GM23338 (cell line): ENCODE results near the gene CDKN2AIPNL. TPM values are rescaled to one million over a fixed set of nuclear protein-coding genes. Genes with fewer than 3 reads are reported as not detected.

ENCODE experiments used
- ATAC-seq: fragments of 200-7000 bp; cut with Tn5 transposase; 3 replicates; pipeline ENCODE4 v1.9.1; 2020
- DNase-seq: peaks from one replicate; pipeline ENCODE4 v3.0.0-alpha.2; 2015; ENCODE audit warnings: low spot score
- H2AFZ ChIP-seq: fragments of 200-600 bp; sonication (generic); 2 replicates; pipeline ENCODE4 v1.8.0; 2016; ENCODE audit warnings: antibody characterized with exemption, mild to moderate bottlenecking, moderate library complexity
- H3F3A ChIP-seq: fragments of 200-600 bp; sonication (generic); replicated peaks from 2 replicates; pipeline ENCODE4 v1.8.0; 2017; ENCODE audit warnings: antibody characterized with exemption, mixed run types, low read depth
- H3K27ac ChIP-seq: fragments of 200-600 bp; sonication (generic); 2 replicates; pipeline ENCODE4 v1.6.1; 2016; ENCODE audit warnings: low read depth
- H3K27me3 ChIP-seq: fragments of 200-600 bp; sonication (generic); 2 replicates; pipeline ENCODE4 v1.8.0; 2016; ENCODE audit warnings: mild to moderate bottlenecking, mixed run types, moderate library complexity; ENCODE audit not compliant: insufficient read depth
- H3K36me3 ChIP-seq: fragments of 200-600 bp; sonication (generic); 2 replicates; pipeline ENCODE4 v1.8.0; 2016; ENCODE audit warnings: mild to moderate bottlenecking; ENCODE audit not compliant: insufficient read depth
- H3K4me1 ChIP-seq: fragments of 200-600 bp; sonication (generic); 2 replicates; pipeline ENCODE4 v1.8.0; 2016; ENCODE audit warnings: mild to moderate bottlenecking, moderate library complexity; ENCODE audit not compliant: insufficient read depth
- H3K4me2 ChIP-seq: fragments of 200-600 bp; sonication (generic); 2 replicates; pipeline ENCODE4 v1.7.1; 2017; ENCODE audit warnings: mixed run types
- H3K4me3 ChIP-seq: fragments of 200-600 bp; sonication (generic); 2 replicates; pipeline ENCODE4 v1.6.1; 2016; ENCODE audit warnings: mixed run types
- H3K79me2 ChIP-seq: fragments of 200-600 bp; sonication (generic); replicated peaks from 2 replicates; pipeline ENCODE4 v1.8.0; 2017; ENCODE audit warnings: mild to moderate bottlenecking; ENCODE audit not compliant: insufficient read depth
- H3K9me2 ChIP-seq: fragments of 200-600 bp; sonication (generic); 2 replicates; pipeline ENCODE4 v1.8.0; 2017; ENCODE audit not compliant: insufficient read depth
- H4K20me1 ChIP-seq: fragments of 200-600 bp; sonication (generic); replicated peaks from 2 replicates; pipeline ENCODE4 v1.8.0; 2017; ENCODE audit warnings: mild to moderate bottlenecking; ENCODE audit not compliant: insufficient read depth
- H3K27ac Mint-ChIP-seq: 2 replicates; pipeline ENCODE4 v1.8.0; 2020; ENCODE audit warnings: inconsistent platforms, mild to moderate bottlenecking, moderate library complexity, mixed read lengths
- H3K27me3 Mint-ChIP-seq: 3 replicates; pipeline ENCODE4 v1.8.0; 2022; ENCODE audit warnings: low read depth, mild to moderate bottlenecking, moderate library complexity, mixed read lengths, inconsistent platforms; ENCODE audit not compliant: insufficient read depth, poor library complexity
- H3K36me3 Mint-ChIP-seq: 3 replicates; pipeline ENCODE4 v1.8.0; 2021; ENCODE audit warnings: low read depth, mild to moderate bottlenecking, inconsistent platforms, moderate library complexity, mixed read lengths
- H3K4me1 Mint-ChIP-seq: 3 replicates; pipeline ENCODE4 v1.8.0; 2020; ENCODE audit warnings: mild to moderate bottlenecking, inconsistent platforms, mixed read lengths
- H3K4me3 Mint-ChIP-seq: 3 replicates; pipeline ENCODE4 v1.8.0; 2021; ENCODE audit warnings: moderate library complexity, mild to moderate bottlenecking, inconsistent platforms, mixed read lengths
- H3K9me3 Mint-ChIP-seq: 3 replicates; pipeline ENCODE4 v1.8.0; 2020; ENCODE audit warnings: moderate library complexity, mild to moderate bottlenecking, inconsistent platforms, mixed read lengths
- ETS1 ChIP-seq: IDR thresholded peaks from 2 replicates; pipeline ENCODE4 v1.6.1; 2016; ENCODE audit warnings: antibody characterized with exemption
- POLR2AphosphoS5 ChIP-seq: IDR thresholded peaks from 2 replicates; pipeline ENCODE4 v1.6.1; 2016; ENCODE audit warnings: antibody characterized with exemption, low read depth
- ZNF331 ChIP-seq: fragments of 250-450 bp; sonication (Bioruptor Pico); IDR thresholded peaks from 2 replicates; pipeline ENCODE4 v1.5.0; 2020; ENCODE audit warnings: low read depth, mild to moderate bottlenecking, moderate library complexity
- ZNF462 ChIP-seq: fragments of 250-450 bp; sonication (Bioruptor Pico); IDR thresholded peaks from 2 replicates; pipeline ENCODE4 v1.5.0; 2020; ENCODE audit warnings: mild to moderate bottlenecking, moderate library complexity
- polyA plus RNA-seq: library from polyadenylated mRNA; unstranded; fragments of >200 nt; fragmentation: Nextera tagmentation; extraction: Ambion mirVana; gene quantifications from 2 replicates; pipeline ENCODE4 v1.2.1, GENCODE V29; 2016
- total RNA-seq: library from RNA; depleted of rRNA; stranded (reverse); fragments of >200 nt; shearing (Covaris generic); gene quantifications from 2 replicates; pipeline ENCODE4 v1.2.3, GENCODE V29; 2014

The CDKN2AIPNL gene
- total and polyA plus RNA-seq, 2 experiments from 2014 or later = 53.5 to 79.5 TPM

DNA sequence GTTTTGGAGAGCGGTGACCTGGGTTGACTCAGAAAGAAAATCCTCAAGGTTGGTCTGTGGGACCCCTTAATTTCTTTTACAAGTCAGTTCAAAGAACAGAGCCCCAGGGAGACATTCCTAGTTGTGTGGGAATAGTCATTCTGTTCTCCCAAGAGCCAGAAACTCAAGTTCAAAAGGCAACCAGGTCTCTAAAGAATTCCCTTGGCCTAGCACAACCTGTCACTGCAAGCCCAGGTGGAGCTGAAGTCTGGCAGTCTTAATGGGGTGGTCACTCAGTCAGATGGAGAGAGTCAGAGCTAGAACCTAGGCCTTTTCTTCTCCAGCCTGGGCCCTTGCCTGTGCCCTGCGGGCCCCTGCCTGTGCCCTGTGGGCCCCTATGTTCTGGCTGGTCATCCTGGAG is 37.5 kb upstream of the CDKN2AIPNL start:
- Histone ChIP-seq H3K36me3 (no peaks in the 10 kb centered on the region), H3K79me2 (no peaks in the 10 kb centered on the region), H3K4me3 (no peak overlapping the region), H3K4me2 (no peak overlapping the region), H3K4me1 (peaks cover 8% of the 10 kb centered on the region; the same call in 1 of the 2 replicates), H3K9me2 (no peaks in the 10 kb centered on the region), H2AFZ (no peak overlapping the region), H4K20me1 (no peaks in the 10 kb centered on the region), H3K27ac (no peak overlapping the region), H3K27me3 (no peaks in the 10 kb centered on the region), H3F3A (no peaks in the 10 kb centered on the region)
- Mint-ChIP-seq H3K9me3 (no peaks in the 10 kb centered on the region), H3K36me3 (peaks cover 8% of the 10 kb centered on the region), H3K4me3 (no peak overlapping the region), H3K4me1 (peaks cover 11% of the 10 kb centered on the region), H3K27me3 (peaks cover 11% of the 10 kb centered on the region), H3K27ac (no peak overlapping the region)
- TF ChIP-seq ZNF462 (CRISPR knock-in tag) (no peak), POLR2AphosphoS5 (no peak), ETS1 (no peak), ZNF331 (CRISPR knock-in tag) (no peak)
- DNase-seq = no peak
- no peak for ATAC-seq
